Stimulated activated CD8-positive, alpha-beta memory T cell treated with anti-CD3 and anti-CD28 coated beads, Interleukin-15, amount 100 ng/mL, for 48 hours (primary cell): Measurements from ENCODE around the gene GAB1.

Experiments used
- DNase-seq, 2 donors: peaks; one replicate each; pipeline ENCODE4 v3.0.0-alpha.2; 2020; ENCODE audit warnings: low read depth in 2 of 2

Gene GAB1

GRCh38 chr4:143358923-143359643 is 22.4 kb downstream of the GAB1 start:
- no peak for DNase-seq

GRCh38 chr4:143359644-143360193 is 23.0 kb downstream of the GAB1 start:
- no peak for DNase-seq

- no peak for DNase-seq
These were observed 24.4 kb downstream of the GAB1 start for GRCh38 chr4:143360838-143361625.

- no peak for DNase-seq
These were observed 25.8 kb downstream of the GAB1 start for GRCh38 chr4:143362349-143363046.

DNA sequence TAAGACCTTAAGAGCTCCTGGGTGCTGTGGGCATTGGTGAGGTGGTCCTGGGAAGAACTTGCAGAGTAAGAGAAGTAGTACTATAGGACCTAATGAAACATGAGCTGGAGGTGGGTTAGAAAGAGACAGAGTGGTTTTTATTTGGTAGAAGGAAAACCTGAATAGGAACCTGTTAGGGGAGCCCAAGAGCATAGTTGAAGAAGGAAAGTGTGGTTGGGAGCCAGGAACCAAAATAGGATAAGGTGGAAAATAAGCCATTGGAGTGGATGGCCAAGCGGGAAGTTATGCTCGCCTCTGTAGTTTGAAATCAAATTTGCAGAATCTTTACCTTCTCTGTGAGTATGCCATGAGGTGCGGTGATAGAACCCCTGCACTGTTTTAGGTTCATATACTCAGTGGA is 26.7 kb downstream of the GAB1 start:
- DNase-seq: no peak

- DNase-seq: no peak
These were observed 27.4 kb downstream of the GAB1 start for GRCh38 chr4:143364063-143364462.

DNA sequence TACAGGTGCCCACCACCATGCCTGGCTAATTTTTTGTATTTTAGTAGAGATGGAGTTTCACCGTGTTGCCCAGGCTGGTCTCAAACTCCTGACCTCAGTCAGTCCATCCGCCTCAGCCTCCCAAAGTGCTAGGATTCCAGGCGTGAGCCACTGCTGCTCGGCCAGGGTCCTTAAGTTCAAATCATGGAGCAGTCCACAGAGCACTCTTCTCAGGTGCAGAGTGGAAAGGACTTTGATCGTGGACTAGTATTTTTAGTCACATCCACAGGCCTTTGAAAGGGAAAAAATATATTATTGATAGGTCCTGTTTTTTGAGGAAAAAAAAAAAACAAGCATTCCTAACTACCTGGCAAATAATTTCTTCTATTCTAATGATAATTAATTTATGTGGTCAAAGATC is 31.2 kb downstream of the GAB1 start:
- no peak for DNase-seq

DNA sequence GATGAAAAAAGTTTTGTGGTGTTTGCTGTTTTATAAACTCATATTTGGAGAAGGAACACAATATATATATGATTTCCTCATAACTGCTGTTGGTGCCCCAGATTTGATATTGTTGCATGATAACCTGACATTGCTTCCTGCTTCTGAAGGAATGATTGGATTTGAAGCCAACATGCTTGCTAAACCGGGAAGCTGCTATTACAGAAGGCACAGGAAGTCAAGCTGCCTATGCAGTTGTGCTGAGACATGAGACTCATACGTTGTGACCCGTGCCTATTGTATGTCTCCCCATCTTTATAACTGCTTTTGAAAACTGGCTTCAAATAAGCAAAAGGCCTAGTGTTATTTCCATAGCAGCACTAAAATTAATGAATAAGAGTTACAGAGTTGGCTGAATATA is 32.9 kb downstream of the GAB1 start:
- DNase-seq: no peak

- DNase-seq: no peak
These were observed 35.6 kb downstream of the GAB1 start for GRCh38 chr4:143372093-143372915.

- no peak for DNase-seq
These were observed 37.6 kb downstream of the GAB1 start for GRCh38 chr4:143374255-143374654.

DNA sequence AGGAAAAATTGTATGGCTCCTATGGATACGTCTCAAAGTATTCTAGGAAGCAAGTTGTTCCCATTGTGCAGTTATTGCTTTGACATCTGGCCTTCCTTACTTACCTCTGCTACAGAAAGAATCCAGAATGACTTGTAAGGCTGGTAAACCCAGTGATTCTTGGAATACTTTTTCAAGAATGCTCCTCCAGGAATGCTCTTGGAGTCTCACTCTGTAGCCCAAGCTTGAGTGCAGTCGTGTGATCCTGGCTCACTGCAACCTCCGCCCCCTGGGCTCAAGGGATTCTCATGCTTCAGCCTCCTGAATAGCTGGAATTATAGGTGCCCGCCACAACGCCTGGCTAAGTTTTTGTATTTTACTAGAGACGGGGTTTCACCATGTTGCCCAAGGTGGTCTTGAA is 38.1 kb downstream of the GAB1 start:
- DNase-seq: no peak

GRCh38 chr4:143375326-143376073 is 38.8 kb downstream of the GAB1 start:
- no peak for DNase-seq

DNA sequence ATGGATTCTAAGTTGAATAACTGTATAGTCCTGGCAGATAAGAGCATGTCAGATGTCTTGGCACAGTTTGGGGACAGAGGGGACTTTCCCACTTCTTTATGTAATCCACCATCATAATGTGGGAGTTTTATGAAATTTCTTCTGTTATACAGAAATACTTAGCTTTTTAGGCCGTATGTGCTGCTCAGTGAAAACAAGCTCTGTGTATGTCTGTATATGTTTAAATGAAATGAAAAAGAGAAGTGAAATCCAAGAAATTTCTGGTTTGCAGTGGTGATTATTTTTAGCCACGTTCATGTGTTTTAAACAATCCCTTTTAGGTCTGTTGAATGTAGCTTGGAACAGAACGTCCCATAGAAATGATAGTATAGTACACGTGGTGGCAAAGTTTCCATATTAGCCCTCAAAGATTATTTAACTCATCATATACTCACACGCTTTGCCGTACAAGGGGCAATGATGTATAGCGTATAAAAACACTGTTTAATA is 41.0 kb downstream of the GAB1 start:
- no peak for DNase-seq

GRCh38 chr4:143380629-143381028 is 44.0 kb downstream of the GAB1 start:
- no peak for DNase-seq

GRCh38 chr4:143381189-143382118 is 44.8 kb downstream of the GAB1 start:
- DNase-seq: no peak

DNA sequence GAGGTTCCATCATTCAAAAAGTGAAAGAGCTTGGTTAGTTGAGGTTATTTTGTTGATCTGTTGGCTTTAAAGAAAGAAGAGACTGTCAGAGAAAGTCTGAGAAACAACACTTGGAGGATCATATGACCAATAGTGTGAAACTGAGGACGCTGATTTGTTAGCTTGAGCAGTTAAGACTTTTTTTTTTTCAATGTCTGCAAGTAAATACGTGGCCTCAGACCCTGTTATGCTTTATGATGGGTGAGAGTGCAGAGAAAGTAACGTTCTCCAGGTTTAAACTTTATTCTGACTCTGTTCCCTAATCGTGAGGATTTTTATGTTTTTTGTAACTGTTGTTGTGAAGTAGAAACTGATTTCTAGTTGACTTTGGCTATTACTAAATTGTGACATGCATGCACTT is 45.9 kb downstream of the GAB1 start:
- no peak for DNase-seq

DNA sequence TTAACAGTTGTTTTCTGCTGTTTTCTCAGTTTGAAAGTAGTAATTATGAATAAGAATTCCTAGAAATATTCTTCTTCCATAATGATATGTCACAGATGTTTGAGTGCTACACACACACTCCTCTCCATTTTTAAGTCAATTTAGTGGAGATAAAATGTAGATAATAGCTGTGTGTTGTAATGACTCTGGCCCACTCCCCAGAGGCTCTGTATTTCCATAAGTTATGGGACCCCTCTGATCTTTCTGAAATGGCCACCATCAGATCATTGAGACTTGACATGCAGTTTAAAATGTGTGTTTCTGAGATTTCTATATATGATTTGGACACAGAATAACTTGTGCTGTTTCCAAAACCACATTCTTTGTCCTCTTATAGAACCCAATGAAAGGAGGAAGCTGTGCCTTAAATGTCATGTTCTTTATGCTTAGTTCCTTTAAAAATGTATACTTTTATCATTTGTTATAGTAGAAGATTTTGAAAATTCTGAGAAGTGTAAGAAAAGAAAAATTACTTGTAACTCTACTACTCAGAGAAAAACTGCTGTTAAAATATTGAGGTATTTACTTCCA is 46.4 kb downstream of the GAB1 start:
- DNase-seq: no peak

- no peak for DNase-seq
These were observed 47.8 kb downstream of the GAB1 start for GRCh38 chr4:143384381-143384994.

- DNase-seq: no peak
These were observed 50.1 kb downstream of the GAB1 start for GRCh38 chr4:143386812-143387211.
